ENCODE measurements around the gene FRYL. TPM values are rescaled to one million over a fixed set of nuclear protein-coding genes. Genes with fewer than 3 reads are reported as not detected.

The FRYL gene
- 16.8 and 33.8 TPM in 2 replicates for total RNA-seq

GRCh38 chr4:48779998-48780864 lies at the start of gene FRYL:
TSS of gene FRYL (minus strand) at chr4:48780279. CDS start at chr4:48634410, 145,869 bp downstream.

GRCh38 chr4:48490012-48490679 lies 289.9 kb downstream of the FRYL start, which contains the start of gene ZAR1:
TSS of gene ZAR1 (plus strand) at chr4:48490252. CDS start at chr4:48490292, 40 bp downstream.

GRCh38 chr4:48483006-48483776 lies 296.9 kb downstream of the FRYL start, which contains the start of gene SLC10A4:
TSS of gene SLC10A4 (plus strand) at chr4:48483343. CDS start at chr4:48483562, 219 bp downstream.

Other genes with a start within 250 kb of the FRYL start
- 94.0 and 158 TPM in 2 replicates for gene OCIAD1, start 50.8 kb upstream of the FRYL start, total RNA-seq
- 17.5 and 55.9 TPM in 2 replicates for gene OCIAD2, start 126.5 kb upstream of the FRYL start, total RNA-seq
- not detected in 2 replicates for gene CWH43, start 206.0 kb upstream of the FRYL start, total RNA-seq

Data from epithelial cell of alveolus of lung (primary cell).